ENCODE measurements around the gene AGAP2.
"Not testable (repeated sequence)": the region's sequence is repeated elsewhere in the genome, so short reads cannot be mapped to it uniquely, and the experiment has no call there.

The AGAP2 gene

DNA sequence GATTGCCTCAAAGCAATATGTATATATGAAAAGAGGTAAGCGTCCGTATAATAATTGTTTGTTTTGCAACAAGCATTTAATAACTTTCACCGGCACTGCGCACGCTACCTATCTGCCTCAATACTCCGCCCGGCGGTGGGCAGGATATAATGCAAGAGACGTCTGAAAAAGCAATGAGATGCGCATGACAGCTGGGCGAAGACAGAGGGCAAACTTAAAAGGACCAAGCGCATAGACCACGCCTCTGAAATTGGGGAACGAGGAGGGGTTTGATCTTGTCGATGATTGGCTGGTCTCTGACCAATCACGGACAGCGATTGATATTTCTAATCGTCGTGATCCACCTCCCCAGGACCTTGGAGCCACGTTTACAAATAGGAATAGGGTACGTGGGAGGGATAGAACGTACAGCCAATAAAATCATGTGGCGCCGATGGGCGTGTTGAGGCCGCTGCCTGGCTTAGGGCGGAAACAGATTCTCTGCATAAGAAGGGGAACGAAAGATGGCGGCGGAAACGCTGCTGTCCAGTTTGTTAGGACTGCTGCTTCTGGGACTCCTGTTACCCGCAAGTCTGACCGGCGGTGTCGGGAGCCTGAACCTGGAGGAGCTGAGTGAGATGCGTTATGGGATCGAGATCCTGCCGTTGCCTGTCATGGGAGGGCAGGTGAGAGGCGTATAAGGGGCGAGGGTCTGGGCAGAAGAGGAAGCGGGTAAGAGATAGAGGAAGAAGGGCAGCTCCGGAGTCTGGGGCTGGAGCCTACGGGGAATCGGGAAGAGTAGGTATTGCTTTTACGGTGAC is 44.7 kb downstream of the AGAP2 start, which contains the start of gene OS9:
TSS of gene OS9 (plus strand) at position 474 of the 800 bp plus-strand sequence. CDS start at position 504, 30 bp downstream.
- H3K4me3 ChIP-seq (ENCODE audit: low read length): peak within 1 kb of the TSS; percentile 80
- H3K27ac ChIP-seq (ENCODE audit: low read length): no peak within 1 kb of the TSS
- H3K4me1 ChIP-seq (ENCODE audit: control insufficient read depth, low read depth, low read length): peaks cover 3% of the 10 kb centered on the region
- H3K36me3 ChIP-seq (ENCODE audit: control insufficient read depth, low read depth, low read length): peaks cover 5% of the 10 kb centered on the region
- H3K9me3 ChIP-seq (ENCODE audit: control insufficient read depth, low read depth, low read length): no peaks in the 10 kb centered on the region
- H3K27me3 ChIP-seq (ENCODE audit: control insufficient read depth, insufficient read depth, low read length): no peaks in the 10 kb centered on the region
- peak within 1 kb of the TSS; percentile 63 for H3K9ac ChIP-seq (ENCODE audit: low read length)

GRCh38 chr12:57693317-57693658 is 45.3 kb downstream of the AGAP2 start:
- H3K9me3 ChIP-seq (ENCODE audit: control insufficient read depth, low read depth, low read length): no peaks in the 10 kb centered on the region
- H3K4me1 ChIP-seq (ENCODE audit: control insufficient read depth, low read depth, low read length): peaks cover 3% of the 10 kb centered on the region
- peaks cover 5% of the 10 kb centered on the region for H3K36me3 ChIP-seq (ENCODE audit: control insufficient read depth, low read depth, low read length)
- H3K27me3 ChIP-seq (ENCODE audit: control insufficient read depth, insufficient read depth, low read length): no peaks in the 10 kb centered on the region
- no peak overlapping the region for H3K9ac ChIP-seq (ENCODE audit: low read length)
- H3K4me3 ChIP-seq (ENCODE audit: low read length): peak overlapping the region; percentile 30
- no peak overlapping the region for H3K27ac ChIP-seq (ENCODE audit: low read length)

GRCh38 chr12:57692500-57692899 is 46.0 kb downstream of the AGAP2 start:
- no peak overlapping the region for H3K4me3 ChIP-seq (ENCODE audit: low read length)
- peaks cover 5% of the 10 kb centered on the region for H3K36me3 ChIP-seq (ENCODE audit: control insufficient read depth, low read depth, low read length)
- H3K27ac ChIP-seq (ENCODE audit: low read length): no peak overlapping the region
- no peak overlapping the region for H3K9ac ChIP-seq (ENCODE audit: low read length)
- H3K9me3 ChIP-seq (ENCODE audit: control insufficient read depth, low read depth, low read length): no peaks in the 10 kb centered on the region
- peaks cover 3% of the 10 kb centered on the region for H3K4me1 ChIP-seq (ENCODE audit: control insufficient read depth, low read depth, low read length)
- no peaks in the 10 kb centered on the region for H3K27me3 ChIP-seq (ENCODE audit: control insufficient read depth, insufficient read depth, low read length)

DNA sequence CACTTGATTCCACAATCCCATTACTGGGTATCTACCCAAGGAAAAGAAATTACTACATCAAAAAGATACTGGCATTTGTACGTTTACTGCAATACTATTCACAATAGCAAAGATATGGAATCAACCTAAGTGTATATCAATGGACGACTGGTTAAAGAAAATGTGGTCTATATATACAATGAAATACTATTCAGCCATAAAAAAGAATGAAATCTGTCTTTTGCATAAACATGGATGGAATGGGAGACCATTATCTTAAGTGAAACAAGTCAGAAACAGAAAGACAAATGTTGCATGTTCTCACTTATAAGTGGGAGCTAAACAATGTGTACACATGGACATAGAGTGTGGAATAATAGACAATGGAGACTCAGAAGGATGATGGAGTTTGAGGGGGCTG is 49.6 kb downstream of the AGAP2 start:
- Histone ChIP-seq H3K27me3 (ENCODE audit: control insufficient read depth, insufficient read depth, low read length) (no peaks in the 10 kb centered on the region), H3K9ac (ENCODE audit: low read length) (no peak overlapping the region), H3K9me3 (ENCODE audit: control insufficient read depth, low read depth, low read length) (no peaks in the 10 kb centered on the region), H3K27ac (ENCODE audit: low read length) (no peak overlapping the region), H3K4me1 (ENCODE audit: control insufficient read depth, low read depth, low read length) (no peaks in the 10 kb centered on the region), H3K4me3 (ENCODE audit: low read length) (no peak overlapping the region), H3K36me3 (ENCODE audit: control insufficient read depth, low read depth, low read length) (no peaks in the 10 kb centered on the region)

GRCh38 chr12:57687862-57688261 is 50.7 kb downstream of the AGAP2 start:
- H3K4me3 ChIP-seq (ENCODE audit: low read length): no peak overlapping the region
- no peaks in the 10 kb centered on the region for H3K27me3 ChIP-seq (ENCODE audit: control insufficient read depth, insufficient read depth, low read length)
- no peak overlapping the region for H3K27ac ChIP-seq (ENCODE audit: low read length)
- no peaks in the 10 kb centered on the region for H3K9me3 ChIP-seq (ENCODE audit: control insufficient read depth, low read depth, low read length)
- H3K9ac ChIP-seq (ENCODE audit: low read length): no peak overlapping the region
- no peaks in the 10 kb centered on the region for H3K4me1 ChIP-seq (ENCODE audit: control insufficient read depth, low read depth, low read length)
- no peaks in the 10 kb centered on the region for H3K36me3 ChIP-seq (ENCODE audit: control insufficient read depth, low read depth, low read length)

DNA sequence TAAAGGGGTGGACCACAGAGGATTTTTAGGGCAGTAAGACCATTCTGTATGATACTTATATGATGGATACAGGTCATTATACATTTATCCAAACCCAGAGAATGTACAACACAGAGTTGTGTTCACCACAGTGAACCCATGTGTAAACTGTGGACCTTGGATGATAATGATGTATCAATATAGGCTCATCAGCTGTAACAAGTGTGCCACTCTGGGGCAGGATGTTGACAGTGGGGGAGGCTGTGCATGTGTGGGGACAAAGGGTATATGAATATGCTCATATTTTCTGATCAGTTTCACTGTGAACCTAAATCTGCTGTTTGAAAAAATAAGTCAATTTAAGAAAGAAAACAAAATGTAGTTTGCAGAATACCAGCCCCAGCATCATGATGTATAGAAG is 58.8 kb downstream of the AGAP2 start:
- Histone ChIP-seq H3K9me3 (ENCODE audit: control insufficient read depth, low read depth, low read length) (peaks cover 5% of the 10 kb centered on the region), H3K27ac (ENCODE audit: low read length) (no peak overlapping the region), H3K4me3 (ENCODE audit: low read length) (no peak overlapping the region), H3K36me3 (ENCODE audit: control insufficient read depth, low read depth, low read length) (no peaks in the 10 kb centered on the region), H3K27me3 (ENCODE audit: control insufficient read depth, insufficient read depth, low read length) (no peaks in the 10 kb centered on the region), H3K9ac (ENCODE audit: low read length) (no peak overlapping the region), H3K4me1 (ENCODE audit: control insufficient read depth, low read depth, low read length) (no peaks in the 10 kb centered on the region)

DNA sequence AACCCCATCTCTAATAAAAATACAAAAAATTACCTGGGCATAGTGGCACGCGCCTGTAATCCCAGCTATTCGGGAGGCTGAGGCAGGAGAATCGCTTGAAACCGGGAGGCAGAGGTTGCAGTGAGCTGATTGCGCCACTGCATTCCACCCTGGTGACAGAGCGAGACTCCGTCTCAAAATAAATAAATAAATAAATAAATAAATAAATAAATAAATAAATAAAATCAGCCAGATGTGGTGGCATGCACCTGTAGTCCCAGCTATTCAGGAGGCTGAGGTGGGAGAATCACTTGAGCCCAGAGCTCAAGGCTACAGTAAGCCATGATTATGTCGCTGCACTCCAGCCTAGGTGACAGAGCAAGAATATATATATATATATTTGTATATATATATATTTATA is 60.6 kb downstream of the AGAP2 start:
- H3K36me3 ChIP-seq (ENCODE audit: control insufficient read depth, low read depth, low read length); H3K4me1 ChIP-seq (ENCODE audit: control insufficient read depth, low read depth, low read length); H3K9me3 ChIP-seq (ENCODE audit: control insufficient read depth, low read depth, low read length); H3K27me3 ChIP-seq (ENCODE audit: control insufficient read depth, insufficient read depth, low read length); H3K9ac ChIP-seq (ENCODE audit: low read length); H3K27ac ChIP-seq (ENCODE audit: low read length); H3K4me3 ChIP-seq (ENCODE audit: low read length): not testable (repeated sequence)

GRCh38 chr12:57674691-57675090 is 63.9 kb downstream of the AGAP2 start:
- H3K27me3 ChIP-seq (ENCODE audit: control insufficient read depth, insufficient read depth, low read length): no peaks in the 10 kb centered on the region
- H3K36me3 ChIP-seq (ENCODE audit: control insufficient read depth, low read depth, low read length): no peaks in the 10 kb centered on the region
- H3K4me3 ChIP-seq (ENCODE audit: low read length): no peak overlapping the region
- H3K27ac ChIP-seq (ENCODE audit: low read length): no peak overlapping the region
- no peaks in the 10 kb centered on the region for H3K9me3 ChIP-seq (ENCODE audit: control insufficient read depth, low read depth, low read length)
- H3K9ac ChIP-seq (ENCODE audit: low read length): no peak overlapping the region
- H3K4me1 ChIP-seq (ENCODE audit: control insufficient read depth, low read depth, low read length): no peaks in the 10 kb centered on the region
